T-helper 1 cell (primary cell): Measurements from ENCODE around the gene SND1.
A peak's percentile ranks its signal among the peaks of the same experiment; 100 is the strongest.

Experiments used
- DNase-seq, 5 donors: peaks; one replicate each; pipeline ENCODE4 v3.0.0-alpha.2; 2012 to 2020

Gene SND1

GRCh38 chr7:128078309-128078708, 426.3 kb downstream of the SND1 start:
- DNase-seq: no peak

- DNase-seq: no peak
Observed at GRCh38 chr7:128080169-128080568, 428.2 kb downstream of the SND1 start.

DNA sequence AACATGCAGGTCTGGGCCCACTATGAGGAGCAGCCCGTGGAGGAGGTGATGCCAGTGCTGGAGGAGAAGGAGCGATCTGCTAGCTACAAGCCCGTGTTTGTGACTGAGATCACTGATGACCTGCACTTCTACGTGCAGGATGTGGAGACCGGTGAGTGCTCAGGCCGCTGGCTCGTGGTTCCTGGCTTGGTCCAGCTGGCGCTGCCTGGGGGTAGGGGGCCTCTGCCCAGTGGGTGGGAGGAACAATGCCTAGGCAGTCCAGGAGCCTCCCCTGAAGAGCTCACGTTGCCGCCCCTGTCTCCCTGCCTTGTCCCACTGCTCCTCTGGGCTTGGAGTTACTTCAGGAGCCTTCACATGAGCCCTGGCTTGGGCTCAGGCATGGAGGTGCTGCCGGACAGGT, 429.4 kb downstream of the SND1 start:
- DNase-seq: no peak

DNA sequence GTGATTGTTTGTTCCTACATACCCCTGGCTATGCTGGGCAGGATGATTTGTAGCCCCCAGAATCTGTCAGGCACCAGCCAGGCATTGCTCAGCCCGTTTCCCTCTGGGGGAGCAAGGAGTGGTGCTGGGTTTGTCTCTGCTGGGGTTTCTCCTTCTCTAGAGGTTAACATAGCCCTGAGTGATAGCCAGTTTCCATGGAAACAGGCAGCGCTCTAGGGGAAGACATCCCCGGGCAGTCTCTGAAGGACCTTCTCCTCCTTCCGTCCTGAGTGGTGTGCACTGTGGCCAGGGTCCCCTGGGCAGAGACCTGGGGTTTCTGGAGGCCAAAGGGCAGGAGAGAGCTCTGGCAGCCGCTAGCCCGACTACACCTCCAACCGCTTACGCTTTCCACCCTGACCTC, 429.8 kb downstream of the SND1 start:
- DNase-seq: no peak

DNA sequence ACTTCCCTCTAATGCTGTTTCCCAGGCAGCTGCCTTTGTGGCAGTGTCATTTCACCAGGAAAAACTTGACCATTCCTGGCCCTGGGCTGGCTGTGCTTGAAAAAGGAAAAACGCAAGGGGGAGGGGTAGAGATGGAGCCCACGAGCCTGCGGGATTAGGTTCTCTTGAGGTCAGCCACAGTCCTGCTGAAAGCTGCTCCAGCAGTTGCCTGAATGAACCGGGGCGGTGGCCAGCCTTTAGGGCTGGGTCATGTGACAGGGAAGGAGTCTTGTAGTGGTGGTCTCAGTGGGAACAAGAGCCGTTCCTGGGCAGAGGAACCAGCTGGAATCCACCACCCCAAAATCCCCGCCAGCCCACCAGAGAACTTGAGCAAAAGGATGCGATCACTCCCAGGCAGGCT, 430.4 kb downstream of the SND1 start:
- DNase-seq: no peak

DNA sequence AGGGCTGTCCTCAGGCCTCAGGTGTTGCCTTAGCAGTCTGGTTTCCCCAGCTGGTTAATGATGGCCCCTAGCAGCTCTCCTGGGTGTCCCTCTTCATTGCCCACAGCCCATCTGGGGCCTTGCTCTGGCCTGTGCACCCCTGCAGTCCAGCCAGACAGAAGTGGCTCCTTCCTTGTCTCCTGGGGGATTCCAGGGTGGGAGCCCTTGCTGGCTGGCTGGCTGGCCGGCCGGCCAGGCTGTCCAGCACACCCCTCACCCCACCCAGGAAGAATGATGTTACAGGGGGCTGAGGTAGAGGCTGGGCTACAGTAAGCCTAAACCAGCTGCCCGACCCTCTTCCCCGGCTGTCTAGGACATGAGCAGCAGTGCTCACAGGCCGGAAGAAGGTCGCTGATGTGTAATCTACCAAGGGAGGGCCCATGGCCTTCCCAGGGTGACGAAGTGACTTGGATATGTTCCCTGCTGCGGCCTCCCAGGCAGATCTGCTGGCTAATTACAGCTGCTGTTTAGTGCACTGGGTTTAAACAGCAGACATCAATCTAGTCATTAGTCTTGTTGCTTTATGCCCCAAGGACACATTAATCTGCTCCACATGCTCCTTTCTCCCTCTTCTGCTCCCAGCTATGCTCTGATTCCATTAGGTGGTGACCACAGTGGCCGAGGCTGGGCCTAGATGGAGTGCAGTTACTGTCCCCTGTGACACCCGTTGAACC, 433.1 kb downstream of the SND1 start:
- DNase-seq: no peak

GRCh38 chr7:128090492-128090891, 438.5 kb downstream of the SND1 start:
- DNase-seq: no peak

GRCh38 chr7:128091106-128091505, 439.1 kb downstream of the SND1 start:
- no peak for DNase-seq

- no peak for DNase-seq
Observed at GRCh38 chr7:128092221-128092620, 440.2 kb downstream of the SND1 start.

DNA sequence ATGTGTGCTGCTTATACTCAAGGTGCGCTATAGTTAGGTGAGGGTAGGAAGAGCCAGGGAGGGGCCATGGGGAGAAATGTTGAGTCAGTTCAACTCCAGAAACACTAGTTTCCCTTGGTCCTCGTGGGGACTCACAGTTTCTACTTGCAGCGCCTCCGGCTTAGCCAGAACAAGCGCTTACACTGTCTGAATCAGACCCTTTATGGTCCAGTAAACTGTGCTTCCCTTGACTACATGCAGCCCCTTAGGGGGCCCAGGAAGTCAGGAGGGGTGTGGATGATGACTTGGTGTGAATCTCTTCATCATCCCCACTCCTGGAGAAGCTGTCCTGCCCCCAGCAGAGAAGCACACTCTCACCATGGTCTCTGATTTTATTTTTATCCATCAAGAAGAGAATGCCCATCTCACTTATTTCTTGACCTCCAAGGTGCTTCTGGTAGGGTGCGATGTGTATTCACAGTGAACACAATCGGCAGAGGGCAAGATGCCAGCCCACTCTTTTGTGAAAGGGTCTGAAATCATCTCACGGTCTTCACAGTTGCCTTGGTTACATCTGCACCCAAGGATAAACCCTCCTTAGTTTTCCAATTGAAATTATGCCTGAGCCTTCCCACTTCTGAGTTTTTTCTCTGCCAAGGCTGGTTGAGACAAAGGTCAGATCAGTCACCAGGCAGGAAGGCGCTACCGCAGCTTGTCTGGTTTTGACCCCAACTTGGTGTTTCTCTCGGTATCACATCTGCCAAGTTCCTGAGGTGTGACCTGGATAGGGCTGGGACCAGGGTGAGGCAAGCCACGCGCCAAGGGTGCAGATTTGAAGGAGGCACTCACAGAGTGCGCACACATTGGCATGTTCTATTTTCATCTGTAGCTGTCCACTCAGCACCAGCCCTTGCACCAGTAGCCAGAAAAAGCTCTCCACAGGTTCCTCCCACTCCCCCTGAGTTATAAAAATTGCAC, 441.9 kb downstream of the SND1 start:
- DNase-seq: no peak

DNA sequence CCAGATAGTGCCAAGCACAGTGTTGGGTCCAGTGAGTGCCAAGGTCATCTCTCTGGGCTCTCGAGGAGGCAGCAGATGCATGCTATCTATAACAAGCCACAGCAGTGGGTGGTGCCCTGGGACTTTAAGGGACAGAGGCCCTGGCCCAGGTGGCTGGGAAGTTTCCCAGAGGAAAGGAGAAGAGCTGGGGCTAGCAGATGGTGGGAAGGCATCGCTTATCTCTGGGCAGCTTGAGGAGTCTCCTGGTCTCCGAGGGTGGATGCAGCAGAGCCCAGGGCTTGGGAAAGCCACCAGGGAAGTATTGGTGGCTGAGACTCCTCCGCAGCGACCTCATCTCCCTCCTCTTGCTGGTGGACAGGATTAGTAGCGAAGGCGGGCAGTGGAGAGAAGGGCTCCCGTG, 442.7 kb downstream of the SND1 start:
- no peak for DNase-seq

DNA sequence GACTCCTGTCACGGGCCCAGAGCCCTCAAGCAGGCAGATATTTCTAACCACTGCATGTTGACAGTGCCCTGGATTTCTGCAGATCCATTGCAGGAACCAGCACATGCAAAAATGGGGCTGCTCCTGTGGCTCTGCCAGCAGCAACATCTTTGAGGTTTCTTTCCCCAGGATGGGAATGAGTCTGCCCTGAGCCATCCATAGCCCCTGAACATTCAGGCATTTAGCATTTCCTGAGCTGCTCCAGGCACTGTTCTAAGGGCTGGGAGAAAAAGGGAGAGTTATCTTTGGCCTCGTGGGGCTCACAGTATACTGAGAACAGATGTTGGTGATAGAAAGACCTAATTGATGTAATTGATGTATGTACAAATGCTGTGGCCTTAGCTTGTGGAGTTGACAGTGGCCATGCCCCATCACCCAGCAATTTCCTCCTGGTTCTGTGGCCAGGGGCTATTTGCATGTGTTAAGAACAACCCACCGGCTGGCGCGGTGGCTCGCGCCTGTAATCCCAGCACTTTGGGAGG, 445.3 kb downstream of the SND1 start:
- DNase-seq: no peak

GRCh38 chr7:128098629-128099028, 446.6 kb downstream of the SND1 start:
- no peak for DNase-seq

DNA sequence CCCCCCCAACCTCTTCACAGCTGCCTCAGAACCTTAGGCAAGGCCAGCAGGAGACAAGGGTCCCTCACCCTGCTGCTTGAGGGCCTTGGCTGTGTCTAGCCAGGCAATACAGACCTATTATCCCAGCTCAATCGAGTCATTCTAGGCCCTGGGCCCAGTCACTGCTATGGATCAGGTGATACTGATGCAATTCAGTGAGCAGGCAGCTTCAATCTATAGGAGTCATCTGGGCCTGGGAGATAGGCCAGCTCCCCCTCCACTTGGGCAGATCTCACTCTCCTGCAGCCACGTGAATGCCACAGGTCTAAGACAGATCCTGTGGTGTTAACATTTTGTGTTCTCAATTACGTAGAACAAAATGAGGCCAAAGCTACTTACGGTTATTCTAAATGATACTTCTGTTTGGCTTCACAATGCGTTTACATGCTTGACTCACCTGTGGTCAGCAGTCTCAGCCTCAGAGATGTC, 447.2 kb downstream of the SND1 start:
- no peak for DNase-seq

- DNase-seq: no peak
Observed at GRCh38 chr7:128100225-128100948, 448.4 kb downstream of the SND1 start.

DNA sequence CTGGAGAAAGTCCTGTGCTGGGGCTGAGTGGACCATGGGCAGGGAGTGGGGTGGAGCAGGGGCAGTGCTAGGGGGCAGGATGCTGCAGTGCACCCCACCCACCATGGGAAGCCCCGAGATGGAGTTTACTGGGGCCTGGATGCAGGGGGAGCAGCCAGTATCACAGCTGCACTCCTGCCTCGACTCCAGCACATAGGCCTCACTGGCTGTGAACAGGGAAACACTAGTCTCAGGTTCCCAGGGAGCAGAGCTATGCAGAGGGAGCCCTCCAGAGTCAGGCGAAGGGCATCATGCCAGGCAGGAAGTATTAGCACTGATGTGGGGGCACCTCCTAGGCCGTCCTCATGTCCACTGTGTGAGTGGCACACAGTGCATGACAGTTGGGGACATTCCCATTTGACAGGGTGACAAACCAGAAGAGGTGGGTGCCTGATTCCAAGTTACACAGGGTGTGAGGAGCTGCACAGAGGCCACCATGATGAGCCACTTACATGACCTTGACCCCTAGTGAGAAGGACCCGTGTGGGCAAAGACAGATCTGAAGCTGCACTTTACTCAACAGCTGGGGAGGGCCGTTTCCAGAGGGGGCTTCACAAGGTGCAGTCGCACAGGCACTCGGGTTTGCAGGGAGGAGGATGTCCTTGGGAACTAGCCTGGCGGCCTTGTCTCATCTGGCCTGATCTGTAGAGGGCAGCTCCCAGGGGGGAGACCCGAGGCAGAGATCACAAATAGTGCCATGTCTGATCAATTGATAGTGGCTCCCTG, 449.1 kb downstream of the SND1 start:
- no peak for DNase-seq

DNA sequence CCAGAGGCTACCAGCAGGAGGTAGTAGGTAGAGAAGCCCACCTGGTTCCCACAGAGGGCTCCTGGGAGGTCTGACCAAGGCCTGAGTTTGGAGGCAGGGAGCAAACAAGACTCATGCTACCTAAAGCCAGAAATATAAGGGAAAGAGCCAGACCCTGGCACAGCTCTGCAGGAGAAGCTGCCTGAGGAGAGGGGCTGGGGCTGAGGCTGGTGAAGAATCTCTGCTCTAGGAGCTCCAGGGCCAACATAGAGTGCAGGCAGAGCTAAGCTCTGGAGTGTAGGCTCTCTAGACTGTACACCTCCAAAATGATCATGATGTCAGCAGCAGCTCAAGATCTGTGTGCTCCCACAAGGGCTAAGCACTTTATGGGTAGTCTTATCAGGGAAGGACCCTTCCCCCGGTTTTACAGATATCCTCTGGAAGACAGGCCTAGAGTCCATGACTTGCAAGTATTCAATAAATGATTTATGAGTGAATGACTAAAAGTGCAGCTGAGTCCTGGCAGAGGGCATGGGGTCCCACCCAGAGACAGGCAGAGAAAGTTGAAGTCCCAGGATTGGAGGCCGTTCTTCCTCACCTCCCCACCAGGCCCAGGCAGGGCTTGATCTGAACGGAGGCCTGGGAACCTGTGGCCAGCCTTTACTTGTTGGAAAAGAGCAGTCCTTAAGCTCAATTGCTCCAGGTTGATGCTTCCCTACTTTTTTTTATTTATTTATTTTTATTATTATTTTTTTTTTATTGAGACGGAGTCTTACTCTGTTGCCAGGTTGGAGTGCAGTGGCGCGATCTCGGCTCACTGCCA, 450.7 kb downstream of the SND1 start:
- DNase-seq: no peak

DNA sequence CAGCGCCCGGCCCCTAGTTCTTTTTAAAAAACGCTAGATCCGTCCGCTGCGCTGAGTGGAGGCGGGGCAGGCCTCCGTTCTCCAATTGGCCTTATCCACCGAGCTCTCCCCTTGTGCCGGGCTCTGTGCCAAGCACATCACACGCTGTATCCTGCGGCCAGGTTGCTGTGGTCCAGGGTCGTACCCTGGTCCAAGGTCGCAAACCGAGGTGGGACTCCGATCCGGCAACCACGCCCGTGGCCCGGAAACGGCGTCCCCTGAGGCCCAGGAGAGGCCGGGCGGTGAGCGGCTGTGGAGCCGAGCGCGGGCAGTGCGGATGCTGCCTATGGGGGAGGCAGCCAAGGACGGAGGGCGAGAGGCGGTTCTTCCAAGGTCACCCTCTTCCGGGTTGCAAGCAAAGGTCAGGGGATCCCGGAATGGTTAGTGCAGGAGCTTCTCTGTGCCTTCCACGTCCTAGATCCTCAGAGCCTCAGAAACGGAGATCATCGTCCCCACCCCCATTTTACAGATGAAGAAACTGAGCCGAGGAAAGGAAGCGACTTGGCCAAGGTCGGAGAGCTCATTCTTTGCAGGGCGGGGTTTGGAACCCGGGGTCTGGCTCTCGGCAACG, 451.6 kb downstream of the SND1 start:
- peak in 1 of 5 donors; percentile 29 for DNase-seq

DNA sequence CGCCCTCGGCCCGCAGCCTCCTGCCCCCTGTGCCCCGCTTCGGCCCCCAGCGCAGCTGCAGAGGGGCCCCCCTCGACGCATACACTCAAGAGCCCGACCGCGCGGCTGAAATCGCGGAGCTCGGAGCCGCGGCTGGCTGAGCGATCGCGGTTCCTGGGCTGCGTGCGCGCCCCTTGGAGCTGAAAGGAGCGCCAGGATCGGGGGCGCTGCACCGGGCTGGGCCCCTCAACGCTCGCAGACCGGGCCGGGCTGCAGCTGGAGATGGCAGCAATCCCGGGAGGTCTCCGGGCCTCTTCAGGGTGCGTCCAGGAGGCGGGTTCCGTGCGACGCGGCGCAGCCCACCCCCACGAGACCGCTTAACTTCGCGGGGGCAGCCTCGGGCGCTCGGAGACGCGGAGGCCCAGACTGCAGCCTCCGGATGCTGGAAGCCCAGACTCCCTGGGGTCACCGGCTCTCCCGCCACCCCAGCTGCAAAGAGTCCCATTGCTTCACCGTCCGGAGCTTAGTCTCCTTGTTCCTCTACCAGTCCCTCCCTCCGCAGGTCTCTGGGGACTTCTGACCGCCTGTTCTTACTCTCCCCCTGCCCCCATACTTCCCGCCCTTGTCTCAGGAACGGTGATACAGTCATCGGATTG, 452.2 kb downstream of the SND1 start:
- no peak for DNase-seq
